GM10266 (cell line): ENCODE measurements around the gene AGFG2.

ENCODE experiments used
- DNase-seq: peaks from one replicate; pipeline ENCODE4 v3.0.0; 2012; ENCODE audit errors: extremely low spot score
- CTCF ChIP-seq: IDR thresholded peaks from 2 replicates; pipeline ENCODE4 v1.5.1; 2012; ENCODE audit warnings: mild to moderate bottlenecking, low read depth; ENCODE audit not compliant: control insufficient read depth, insufficient read depth; ENCODE audit errors: missing control alignments

AGFG2 gene

GRCh38 chr7:100602889-100603725 lies 64.1 kb downstream of the AGFG2 start:
- no peak for TF ChIP-seq CTCF
- peak; percentile 23 for DNase-seq

GRCh38 chr7:100603726-100604027 lies 64.7 kb downstream of the AGFG2 start:
- no peak for DNase-seq
- no peak for TF ChIP-seq CTCF

- DNase-seq = peak; percentile 89
- peak; percentile 44 for TF ChIP-seq CTCF
These were observed 65.3 kb downstream of the AGFG2 start for GRCh38 chr7:100604028-100604975.

- no peak for TF ChIP-seq CTCF
- no peak for DNase-seq
These were observed 66.2 kb downstream of the AGFG2 start for GRCh38 chr7:100604976-100605911.

GRCh38 chr7:100606313-100606712 lies 67.3 kb downstream of the AGFG2 start:
- DNase-seq = no peak
- TF ChIP-seq CTCF = no peak

- no peak for TF ChIP-seq CTCF
- no peak for DNase-seq
These were observed 68.1 kb downstream of the AGFG2 start for GRCh38 chr7:100607111-100607510.
